ENCODE measurements around the gene TRIM17. TPM values are rescaled to one million over a fixed set of nuclear protein-coding genes. Genes with fewer than 3 reads are reported as not detected.

Gene TRIM17, protein sequence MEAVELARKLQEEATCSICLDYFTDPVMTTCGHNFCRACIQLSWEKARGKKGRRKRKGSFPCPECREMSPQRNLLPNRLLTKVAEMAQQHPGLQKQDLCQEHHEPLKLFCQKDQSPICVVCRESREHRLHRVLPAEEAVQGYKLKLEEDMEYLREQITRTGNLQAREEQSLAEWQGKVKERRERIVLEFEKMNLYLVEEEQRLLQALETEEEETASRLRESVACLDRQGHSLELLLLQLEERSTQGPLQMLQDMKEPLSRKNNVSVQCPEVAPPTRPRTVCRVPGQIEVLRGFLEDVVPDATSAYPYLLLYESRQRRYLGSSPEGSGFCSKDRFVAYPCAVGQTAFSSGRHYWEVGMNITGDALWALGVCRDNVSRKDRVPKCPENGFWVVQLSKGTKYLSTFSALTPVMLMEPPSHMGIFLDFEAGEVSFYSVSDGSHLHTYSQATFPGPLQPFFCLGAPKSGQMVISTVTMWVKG
- total RNA-seq, result 2.6 TPM
- long read RNA-seq, partial matches to known transcripts, result 0 of 3 reads
- long read RNA-seq, other reads (novel, unspliced or antisense), result 3 of 3 reads

DNA sequence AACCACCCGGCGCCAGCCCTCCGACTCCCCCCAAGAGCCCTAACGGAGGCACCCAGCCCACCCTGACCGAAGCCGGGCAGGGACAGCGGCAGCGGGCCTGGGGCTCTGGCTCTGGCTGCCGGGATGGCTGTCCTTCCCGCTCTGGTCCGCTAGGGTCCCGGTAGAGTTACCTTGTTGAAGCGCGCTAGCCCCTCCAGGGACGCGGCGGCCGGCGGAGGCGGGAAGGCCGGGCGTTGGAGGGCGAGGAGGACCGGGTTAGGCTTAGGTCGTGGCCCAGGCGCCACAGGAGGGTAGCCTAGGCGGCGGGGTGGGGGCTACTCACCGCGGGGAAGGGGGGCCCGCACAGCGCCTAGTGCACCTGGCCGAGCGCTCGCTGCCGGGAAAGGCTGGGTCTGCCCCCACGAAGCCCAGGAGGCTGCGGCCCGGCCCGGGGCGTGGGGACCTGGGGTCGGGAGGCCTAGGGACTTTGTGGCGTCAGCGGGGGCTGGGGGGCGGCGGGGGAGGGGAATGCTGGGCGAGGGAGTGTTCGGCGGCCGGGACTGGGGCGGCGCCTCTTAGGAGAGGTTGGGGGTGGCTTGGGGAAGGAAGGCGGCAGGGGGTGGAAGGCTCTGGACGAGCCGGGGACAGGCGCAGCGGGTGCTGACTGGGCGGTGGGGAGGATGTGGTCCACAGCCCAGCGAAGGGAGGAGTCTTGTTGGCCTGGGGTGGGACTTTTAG lies at the start of gene TRIM17:
TSS of gene TRIM17 (minus strand) at position 645 of the 717 bp plus-strand sequence. CDS start 1,789 bp downstream, outside the sequence.
- H3K36me3 ChIP-seq, result no peaks in the 10 kb centered on the region
- TF ChIP-seq, protein P1, sequence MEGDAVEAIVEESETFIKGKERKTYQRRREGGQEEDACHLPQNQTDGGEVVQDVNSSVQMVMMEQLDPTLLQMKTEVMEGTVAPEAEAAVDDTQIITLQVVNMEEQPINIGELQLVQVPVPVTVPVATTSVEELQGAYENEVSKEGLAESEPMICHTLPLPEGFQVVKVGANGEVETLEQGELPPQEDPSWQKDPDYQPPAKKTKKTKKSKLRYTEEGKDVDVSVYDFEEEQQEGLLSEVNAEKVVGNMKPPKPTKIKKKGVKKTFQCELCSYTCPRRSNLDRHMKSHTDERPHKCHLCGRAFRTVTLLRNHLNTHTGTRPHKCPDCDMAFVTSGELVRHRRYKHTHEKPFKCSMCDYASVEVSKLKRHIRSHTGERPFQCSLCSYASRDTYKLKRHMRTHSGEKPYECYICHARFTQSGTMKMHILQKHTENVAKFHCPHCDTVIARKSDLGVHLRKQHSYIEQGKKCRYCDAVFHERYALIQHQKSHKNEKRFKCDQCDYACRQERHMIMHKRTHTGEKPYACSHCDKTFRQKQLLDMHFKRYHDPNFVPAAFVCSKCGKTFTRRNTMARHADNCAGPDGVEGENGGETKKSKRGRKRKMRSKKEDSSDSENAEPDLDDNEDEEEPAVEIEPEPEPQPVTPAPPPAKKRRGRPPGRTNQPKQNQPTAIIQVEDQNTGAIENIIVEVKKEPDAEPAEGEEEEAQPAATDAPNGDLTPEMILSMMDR (IDR thresholded peaks at IDR 0.05), result peak; percentile 31
- intact Hi-C loops (cut with DNase I), result no loop called here
- peak; percentile 72 for ATAC-seq
- no peak within 1 kb of the TSS for H3K27ac ChIP-seq
- peaks cover 14% of the 10 kb centered on the region for H3K4me1 ChIP-seq
- no peaks in the 10 kb centered on the region for H3K9me3 ChIP-seq
- H3K4me3 ChIP-seq, result peak within 1 kb of the TSS; percentile 48
- no peak for DNase-seq
- peaks cover 33% of the 10 kb centered on the region for H3K27me3 ChIP-seq

DNA sequence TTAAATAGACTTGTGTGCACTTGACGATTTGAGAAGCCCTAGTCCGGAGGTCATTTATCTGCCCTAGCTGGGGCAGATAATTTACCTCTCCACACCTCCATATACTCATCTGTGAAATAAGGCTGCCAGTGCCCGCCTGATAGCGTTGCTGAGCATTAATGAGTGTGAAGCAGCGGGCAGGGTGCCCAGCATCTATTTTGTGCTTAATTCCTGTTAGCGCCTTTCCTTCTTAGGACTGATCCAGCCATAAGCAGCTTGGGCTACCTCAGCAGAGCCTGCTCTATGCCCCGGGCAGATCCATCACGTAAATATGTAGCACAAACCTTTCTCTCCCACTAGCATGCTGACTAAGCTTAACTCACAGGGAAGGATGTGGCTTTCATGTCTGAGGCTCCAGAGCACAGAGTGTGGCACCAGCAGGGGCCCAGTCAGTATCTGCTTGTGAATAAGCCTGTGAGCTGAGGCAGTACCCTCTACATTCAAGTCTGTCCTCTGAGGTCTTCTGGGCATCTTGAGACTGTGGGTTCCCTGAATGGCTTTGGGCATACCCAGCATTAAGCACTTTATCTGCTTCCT lies 49.0 kb upstream of the TRIM17 start:
- Histone ChIP-seq H3K36me3 (no peaks in the 10 kb centered on the region), H3K27me3 (peaks cover 93% of the 10 kb centered on the region), H3K9me3 (no peaks in the 10 kb centered on the region), H3K27ac (no peak overlapping the region), H3K4me1 (peaks cover 6% of the 10 kb centered on the region), H3K4me3 (no peak overlapping the region)
- ATAC-seq (no peak), DNase-seq (no peak)
- intact Hi-C loops (cut with DNase I), result no loop called here
- TF ChIP-seq, protein P1 (IDR thresholded peaks at IDR 0.05), result no peak

DNA sequence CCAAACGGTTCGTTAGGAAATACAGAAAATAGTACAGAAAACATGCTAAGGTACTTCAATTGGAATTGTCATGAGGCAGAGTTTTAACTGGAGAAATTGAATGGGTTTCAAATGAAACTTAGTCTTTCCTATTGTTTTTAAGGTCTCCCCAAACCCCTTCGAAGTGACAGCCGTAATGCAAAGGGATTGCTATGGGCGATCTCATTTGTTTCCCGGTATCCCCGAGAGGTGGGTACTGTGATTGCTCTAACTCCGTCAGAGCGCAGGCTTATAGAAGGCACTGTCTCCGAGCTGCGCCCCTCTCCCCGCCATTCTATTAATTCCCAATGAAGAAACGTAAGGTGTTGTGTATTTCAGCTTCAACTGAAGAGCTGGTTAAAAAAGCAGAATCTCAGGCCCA lies 48.5 kb upstream of the TRIM17 start:
- H3K9me3 ChIP-seq, result no peaks in the 10 kb centered on the region
- no peaks in the 10 kb centered on the region for H3K36me3 ChIP-seq
- H3K4me1 ChIP-seq, result peaks cover 6% of the 10 kb centered on the region
- ATAC-seq, result no peak
- no peak overlapping the region for H3K27ac ChIP-seq
- H3K4me3 ChIP-seq, result peak overlapping the region; percentile 25
- H3K27me3 ChIP-seq, result peaks cover 93% of the 10 kb centered on the region
- DNase-seq, result no peak
- intact Hi-C loops (cut with DNase I), result no loop called here
- TF ChIP-seq, protein P1 (IDR thresholded peaks at IDR 0.05), result no peak

DNA sequence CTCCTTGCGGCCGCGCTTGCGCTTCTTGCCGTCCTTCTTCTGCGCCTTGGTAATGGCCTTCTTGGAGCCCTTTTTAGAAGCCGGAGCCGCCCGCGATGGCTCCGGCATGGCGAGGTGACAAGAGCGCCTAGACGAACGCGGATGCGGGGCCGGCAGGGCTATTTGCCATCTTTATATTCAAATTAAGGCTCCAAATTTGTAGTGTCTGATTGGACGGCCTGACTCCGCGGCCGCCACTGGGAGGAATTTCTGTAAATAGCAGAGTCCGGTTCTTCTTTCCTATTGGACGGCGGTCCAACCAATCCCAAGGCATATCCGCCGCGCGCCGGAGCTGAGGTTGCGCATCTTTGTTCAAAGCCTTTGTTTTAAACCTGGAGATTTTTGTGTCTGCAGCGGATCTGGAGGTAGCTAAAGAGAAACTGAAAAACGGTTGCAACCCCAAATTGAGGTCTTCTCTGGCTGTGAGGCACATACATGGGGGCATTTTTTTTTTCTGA lies 47.9 kb upstream of the TRIM17 start:
- no peaks in the 10 kb centered on the region for H3K9me3 ChIP-seq
- H3K4me1 ChIP-seq, result peaks cover 6% of the 10 kb centered on the region
- ATAC-seq (peak; percentile 73), DNase-seq (no peak)
- H3K27ac ChIP-seq, result no peak overlapping the region
- intact Hi-C loops (cut with DNase I), result no loop called here
- TF ChIP-seq, protein P1 (IDR thresholded peaks at IDR 0.05), result no peak
- H3K4me3 ChIP-seq, result peak overlapping the region; percentile 25
- no peaks in the 10 kb centered on the region for H3K36me3 ChIP-seq
- peaks cover 92% of the 10 kb centered on the region for H3K27me3 ChIP-seq

Measured in upper lobe of right lung (tissue), 1 donor.